LNCaP clone FGC (cell line): Measurements from ENCODE around the gene PIN1.
A peak's percentile ranks its signal among the peaks of the same experiment; 100 is the strongest.

Experiments
- DNase-seq: peaks from one replicate; pipeline ENCODE4 v3.0.0-alpha.2; 2011; ENCODE audit warnings: low read depth
- H3K4me3 ChIP-seq: 2 replicates; pipeline ENCODE4 v1.5.1; 2011; ENCODE audit warnings: mild to moderate bottlenecking, low read depth, low read length, control low read depth
- TF ChIP-seq, protein P1 (sequence below): IDR thresholded peaks from 2 replicates; pipeline ENCODE4 v1.5.1; 2012; ENCODE audit warnings: mild to moderate bottlenecking; ENCODE audit not compliant: control insufficient read depth, insufficient read depth; ENCODE audit errors: extremely low read depth

PIN1 gene

GRCh38 chr19:9865732-9866501 lies 30.8 kb downstream of the PIN1 start:
- TF ChIP-seq, protein P1, sequence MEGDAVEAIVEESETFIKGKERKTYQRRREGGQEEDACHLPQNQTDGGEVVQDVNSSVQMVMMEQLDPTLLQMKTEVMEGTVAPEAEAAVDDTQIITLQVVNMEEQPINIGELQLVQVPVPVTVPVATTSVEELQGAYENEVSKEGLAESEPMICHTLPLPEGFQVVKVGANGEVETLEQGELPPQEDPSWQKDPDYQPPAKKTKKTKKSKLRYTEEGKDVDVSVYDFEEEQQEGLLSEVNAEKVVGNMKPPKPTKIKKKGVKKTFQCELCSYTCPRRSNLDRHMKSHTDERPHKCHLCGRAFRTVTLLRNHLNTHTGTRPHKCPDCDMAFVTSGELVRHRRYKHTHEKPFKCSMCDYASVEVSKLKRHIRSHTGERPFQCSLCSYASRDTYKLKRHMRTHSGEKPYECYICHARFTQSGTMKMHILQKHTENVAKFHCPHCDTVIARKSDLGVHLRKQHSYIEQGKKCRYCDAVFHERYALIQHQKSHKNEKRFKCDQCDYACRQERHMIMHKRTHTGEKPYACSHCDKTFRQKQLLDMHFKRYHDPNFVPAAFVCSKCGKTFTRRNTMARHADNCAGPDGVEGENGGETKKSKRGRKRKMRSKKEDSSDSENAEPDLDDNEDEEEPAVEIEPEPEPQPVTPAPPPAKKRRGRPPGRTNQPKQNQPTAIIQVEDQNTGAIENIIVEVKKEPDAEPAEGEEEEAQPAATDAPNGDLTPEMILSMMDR = no peak
- H3K4me3 ChIP-seq = no peak overlapping the region
- DNase-seq = no peak

DNA sequence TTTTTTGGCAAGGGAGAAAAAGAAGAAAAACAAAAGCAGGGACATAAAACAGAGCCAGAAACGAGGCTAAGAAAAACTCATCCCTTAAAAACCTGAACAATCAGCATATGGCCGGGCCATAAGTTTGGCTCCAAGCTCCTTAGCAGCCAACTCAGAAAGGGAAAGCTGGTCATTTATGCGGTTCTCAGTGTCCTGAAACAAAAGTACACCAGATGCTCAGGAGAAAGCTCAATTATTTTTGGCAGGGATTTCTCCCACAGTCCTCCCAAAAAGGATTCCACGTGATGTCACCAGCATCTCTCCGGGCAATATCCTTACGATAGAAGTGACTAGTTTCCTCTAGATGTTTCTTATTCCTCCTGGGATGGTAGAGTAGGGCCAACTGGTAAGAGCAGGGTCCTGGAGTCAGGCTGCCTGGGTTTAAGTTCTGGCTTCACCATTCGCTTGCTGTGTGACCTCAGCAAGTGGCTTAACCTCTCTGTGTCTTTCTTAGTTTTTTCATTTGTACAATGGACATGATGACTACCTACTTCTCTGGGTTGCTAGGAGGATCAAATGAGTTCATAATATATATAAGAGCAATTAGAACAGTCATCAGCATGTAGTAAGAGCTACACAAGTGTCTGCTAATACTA lies 34.0 kb downstream of the PIN1 start:
- no peak overlapping the region for H3K4me3 ChIP-seq
- TF ChIP-seq, protein P1 = no peak
- no peak for DNase-seq

DNA sequence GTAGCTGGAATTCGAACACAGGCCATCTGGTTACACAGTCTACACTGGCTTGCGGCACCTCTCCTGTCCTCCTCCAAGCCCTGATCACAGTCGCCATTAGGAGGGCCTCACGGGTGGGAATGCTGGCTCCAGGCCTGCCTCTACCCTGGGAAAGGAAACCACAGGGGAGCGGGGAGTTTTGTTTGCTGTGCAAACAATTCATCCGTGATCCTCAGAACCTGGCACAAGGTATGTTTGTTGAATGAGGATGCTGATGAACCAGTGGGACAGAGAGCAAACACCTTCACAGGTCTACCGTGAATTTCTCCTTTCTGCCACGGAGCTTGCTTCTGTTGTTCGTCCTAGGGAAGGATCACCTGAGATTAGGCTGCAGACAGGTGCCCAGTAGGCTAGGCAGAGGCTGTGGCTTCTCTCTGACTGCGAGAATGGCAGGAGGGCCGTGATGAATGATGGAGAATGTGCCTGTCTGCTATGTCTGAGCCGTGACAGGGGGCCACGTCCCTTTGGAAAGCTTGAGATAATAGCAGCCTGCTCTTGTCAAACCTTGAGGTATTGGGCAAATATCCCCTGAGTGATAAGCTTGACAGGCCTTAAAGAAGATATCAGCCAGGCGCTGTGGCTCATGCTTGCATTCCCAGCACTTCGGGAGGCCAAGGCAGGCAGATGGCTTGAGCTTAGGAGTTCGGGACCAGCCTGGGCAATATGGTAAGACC lies 36.7 kb downstream of the PIN1 start:
- TF ChIP-seq, protein P1 = no peak
- no peak overlapping the region for H3K4me3 ChIP-seq
- DNase-seq = peak; percentile 88

DNA sequence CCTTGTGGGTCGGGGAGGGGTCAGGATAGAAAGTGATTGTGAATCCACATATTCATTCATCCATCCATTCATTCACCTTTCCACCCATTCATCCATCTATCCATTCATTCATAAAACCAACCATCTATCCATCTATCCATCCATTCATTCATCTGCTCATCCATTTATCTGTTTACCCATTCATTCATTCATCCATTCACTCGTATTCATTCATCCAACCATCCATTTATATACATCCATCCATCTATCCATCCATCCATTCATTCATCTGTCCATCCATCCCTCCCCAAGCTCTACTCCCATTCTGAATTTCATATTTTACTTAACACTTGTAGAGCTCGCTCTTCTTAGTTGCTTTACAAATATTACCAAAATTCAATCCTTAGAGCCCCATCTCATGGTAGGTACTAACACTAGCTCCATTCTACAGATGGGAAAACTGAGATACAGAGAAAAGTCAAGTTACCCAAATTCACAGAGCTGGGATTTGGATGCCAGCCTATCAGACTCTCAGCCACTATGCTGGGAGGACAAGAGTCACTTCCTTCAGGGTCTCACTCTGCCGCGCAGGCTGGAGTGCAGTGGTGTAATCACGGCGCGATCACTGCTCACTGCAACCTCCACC lies 37.6 kb downstream of the PIN1 start:
- TF ChIP-seq, protein P1 = no peak
- no peak for DNase-seq
- no peak overlapping the region for H3K4me3 ChIP-seq

GRCh38 chr19:9875031-9875627 lies 40.0 kb downstream of the PIN1 start:
- H3K4me3 ChIP-seq = no peak overlapping the region
- DNase-seq = no peak
- TF ChIP-seq, protein P1 = no peak

GRCh38 chr19:9875796-9876195 lies 40.7 kb downstream of the PIN1 start:
- DNase-seq = no peak
- TF ChIP-seq, protein P1 = no peak
- no peak overlapping the region for H3K4me3 ChIP-seq
